HG02885 (cell line): Measurements from ENCODE around the gene UVRAG.

Experiments used
- ATAC-seq: cut with Tn5 transposase; IDR thresholded peaks from one replicate; pipeline ENCODE4 v1.9.1; 2021; ENCODE audit warnings: mild to moderate bottlenecking; ENCODE audit not compliant: unreplicated experiment, poor library complexity

The UVRAG gene

GRCh38 chr11:75802913-75803820 is 11.8 kb upstream of the UVRAG start:
- peak; percentile 68 for ATAC-seq

DNA sequence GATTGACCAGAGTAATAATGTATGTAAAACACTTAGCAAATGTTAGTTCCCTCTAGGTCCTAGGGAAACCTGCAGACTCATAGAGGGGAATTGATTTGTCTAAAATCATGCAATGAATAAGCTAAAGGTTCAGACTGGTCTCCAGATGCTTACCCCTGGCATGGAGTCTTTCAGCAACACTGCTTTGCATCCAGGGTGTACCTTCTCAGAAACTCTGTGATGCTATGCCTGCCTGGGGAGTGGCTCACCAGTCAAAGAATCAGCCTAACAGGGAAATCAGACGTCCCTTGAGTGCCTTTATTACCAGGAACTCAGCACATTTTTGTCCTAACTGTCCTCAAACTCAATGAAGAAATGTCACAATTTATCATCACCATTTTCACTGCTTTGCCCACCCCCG is 5.9 kb upstream of the UVRAG start:
- no peak for ATAC-seq

DNA sequence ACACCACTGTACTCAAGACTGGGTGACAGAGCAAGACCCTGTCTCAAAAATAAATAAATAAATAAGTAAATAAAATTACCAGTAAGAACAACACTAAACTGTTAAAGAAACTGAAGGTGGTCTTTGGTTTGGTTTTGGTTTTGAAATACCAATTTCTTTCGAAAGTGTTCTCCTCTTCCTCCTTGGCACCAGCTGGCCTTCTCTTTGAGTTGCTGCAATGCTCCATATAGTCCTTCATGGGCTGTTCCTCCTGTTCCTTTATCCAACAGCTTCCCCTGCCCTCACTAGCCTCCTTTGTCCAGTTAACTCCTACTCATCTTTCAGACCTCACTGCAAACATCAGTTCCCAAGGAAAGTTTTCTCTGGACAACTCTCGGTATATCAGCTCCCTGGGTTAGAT is 5.0 kb upstream of the UVRAG start:
- no peak for ATAC-seq

GRCh38 chr11:75810637-75811390 is 4.2 kb upstream of the UVRAG start:
- peak; percentile 17 for ATAC-seq

DNA sequence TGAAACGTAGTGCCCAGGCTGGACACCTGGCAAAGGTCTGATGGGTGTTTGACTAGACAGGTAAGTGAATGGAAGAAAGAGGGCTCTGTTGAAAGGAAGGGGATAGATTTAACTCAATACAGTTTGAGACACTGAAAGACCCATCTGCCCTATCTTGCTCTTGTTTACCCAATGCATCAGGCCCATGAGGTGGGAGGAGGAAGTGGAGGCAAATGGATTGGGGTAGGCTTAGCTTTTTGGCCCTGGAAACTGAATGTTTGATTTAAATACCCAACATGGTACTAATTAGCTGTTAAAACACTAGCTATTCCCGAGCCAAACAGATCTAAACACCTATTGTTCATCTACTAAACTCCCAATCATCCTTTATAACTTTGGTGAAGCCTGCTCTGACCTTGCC is 3.5 kb upstream of the UVRAG start:
- ATAC-seq = no peak

DNA sequence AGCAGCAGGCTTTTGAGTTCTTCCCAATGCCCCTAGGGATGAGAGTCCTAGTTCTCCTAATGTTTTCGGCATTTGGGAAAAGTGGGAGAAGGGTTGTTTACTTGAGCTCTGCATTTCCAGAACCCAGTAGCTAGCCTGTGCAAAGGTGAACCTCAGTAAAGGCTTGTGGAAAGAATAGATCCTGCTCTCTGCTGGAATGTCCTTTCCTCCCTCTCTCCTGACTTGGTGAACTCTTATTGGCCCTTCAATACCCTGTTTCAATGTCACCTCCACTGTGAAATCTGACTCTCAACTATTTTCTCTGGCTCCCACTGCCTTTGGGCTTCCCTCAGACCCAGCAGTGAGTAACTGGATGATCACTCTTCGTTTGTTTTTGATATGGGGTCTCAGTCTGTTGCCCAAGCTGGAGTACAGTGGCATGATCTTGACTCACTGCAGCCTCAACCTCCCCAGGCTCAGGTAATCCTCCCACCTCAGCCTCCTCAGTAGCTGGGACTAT is 2.4 kb upstream of the UVRAG start:
- ATAC-seq = no peak

- no peak for ATAC-seq
Observed at GRCh38 chr11:75813124-75813523, 1.9 kb upstream of the UVRAG start.

DNA sequence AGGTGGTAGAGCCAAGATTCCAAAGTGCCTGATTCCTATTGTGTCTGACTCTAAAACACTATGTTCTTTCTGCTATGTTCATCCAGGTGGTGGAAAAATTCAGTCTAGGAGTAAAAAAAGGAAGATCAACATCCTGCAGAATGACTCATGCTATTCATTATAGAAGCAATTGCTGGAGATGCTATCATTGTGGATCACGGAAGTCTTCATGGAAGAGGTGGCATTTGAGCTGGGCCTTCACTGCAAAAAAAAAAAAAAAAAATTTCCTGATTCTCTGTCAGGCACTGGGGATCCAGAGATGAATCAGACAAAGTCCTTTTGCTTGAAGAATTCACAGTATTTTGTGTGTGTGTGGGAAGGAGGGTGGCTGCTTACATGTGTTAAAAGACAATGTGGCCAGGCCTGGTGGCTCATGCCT is 1.4 kb upstream of the UVRAG start:
- ATAC-seq = no peak

DNA sequence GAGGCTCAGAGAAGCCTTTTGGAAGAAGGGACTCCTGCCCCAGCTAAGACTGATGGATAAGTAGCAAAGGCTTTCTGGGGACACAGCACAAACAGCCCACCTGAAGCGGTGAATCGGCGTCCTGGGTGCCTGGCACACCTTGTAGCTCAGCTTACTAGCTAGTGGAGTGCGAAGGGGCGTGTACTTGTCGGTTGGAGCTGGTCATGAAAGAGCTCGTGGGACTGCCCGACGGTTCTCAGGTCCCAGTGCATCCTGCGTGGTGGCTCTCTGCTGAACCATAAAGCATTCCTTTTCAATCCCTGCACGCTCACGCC is 690 bp upstream of the UVRAG start:
- ATAC-seq = peak; percentile 23

- peak; percentile 17 for ATAC-seq
Observed at GRCh38 chr11:75815345-75816168, 547 bp downstream of the UVRAG start.

- no peak for ATAC-seq
Observed at GRCh38 chr11:75816561-75817239, 1.7 kb downstream of the UVRAG start.

DNA sequence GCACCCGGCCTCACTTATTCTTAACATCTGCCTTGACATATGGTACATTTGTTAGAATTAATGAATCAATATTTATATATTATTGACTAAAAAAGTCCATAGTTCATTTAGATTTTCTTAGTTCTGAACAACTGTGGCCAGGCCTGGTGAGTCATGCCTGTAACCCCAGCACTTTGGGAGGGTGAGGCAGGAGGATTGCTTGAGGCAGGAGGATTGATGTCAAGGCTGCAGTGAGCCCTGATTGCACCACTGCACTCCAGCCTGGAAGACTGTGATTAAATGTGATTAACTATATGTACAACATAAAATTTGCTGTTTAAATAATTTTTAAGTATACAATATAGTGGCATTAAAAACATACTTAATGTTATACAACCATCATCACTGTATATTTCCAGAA is 5.6 kb downstream of the UVRAG start:
- ATAC-seq = no peak

- no peak for ATAC-seq
Observed at GRCh38 chr11:75821202-75821601, 6.2 kb downstream of the UVRAG start.

- no peak for ATAC-seq
Observed at GRCh38 chr11:75822541-75822940, 7.5 kb downstream of the UVRAG start.

DNA sequence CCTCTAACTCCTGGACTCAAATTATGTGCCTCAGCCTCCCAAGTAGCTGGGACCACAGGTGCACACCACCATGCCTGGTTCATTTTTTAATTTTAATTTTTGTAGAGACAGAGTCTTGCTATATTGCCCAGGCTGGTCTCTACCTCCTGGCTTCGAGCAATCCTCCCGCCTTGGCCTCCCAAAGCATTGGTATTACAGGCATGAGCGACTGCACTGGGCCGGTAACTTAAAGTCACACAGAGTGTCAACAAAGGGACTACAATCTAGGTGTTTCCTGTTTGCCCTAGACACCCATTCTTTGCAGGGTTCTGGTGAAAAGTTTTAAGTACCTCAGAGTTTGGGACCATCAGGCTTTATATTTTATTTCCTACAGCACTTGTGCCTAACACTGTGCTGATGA is 8.4 kb downstream of the UVRAG start:
- ATAC-seq = no peak

DNA sequence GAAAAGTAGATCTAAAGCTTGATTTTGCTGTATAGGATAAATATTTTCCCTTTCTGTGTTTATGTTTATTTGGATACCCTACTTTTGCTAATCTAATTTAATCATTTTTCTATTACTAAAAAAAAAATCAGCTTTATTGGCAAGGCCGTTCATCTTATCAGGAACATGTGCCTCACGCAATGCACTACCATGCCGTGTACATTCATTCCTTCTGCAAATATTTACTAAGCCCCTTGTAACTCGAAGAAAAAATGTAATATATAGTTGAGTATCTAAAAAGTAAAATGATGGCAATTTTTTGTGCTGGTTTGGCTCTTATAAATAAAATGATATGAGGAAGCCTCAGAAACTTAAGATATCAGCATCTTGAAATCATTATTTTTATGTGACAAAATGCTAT is 8.9 kb downstream of the UVRAG start:
- no peak for ATAC-seq

DNA sequence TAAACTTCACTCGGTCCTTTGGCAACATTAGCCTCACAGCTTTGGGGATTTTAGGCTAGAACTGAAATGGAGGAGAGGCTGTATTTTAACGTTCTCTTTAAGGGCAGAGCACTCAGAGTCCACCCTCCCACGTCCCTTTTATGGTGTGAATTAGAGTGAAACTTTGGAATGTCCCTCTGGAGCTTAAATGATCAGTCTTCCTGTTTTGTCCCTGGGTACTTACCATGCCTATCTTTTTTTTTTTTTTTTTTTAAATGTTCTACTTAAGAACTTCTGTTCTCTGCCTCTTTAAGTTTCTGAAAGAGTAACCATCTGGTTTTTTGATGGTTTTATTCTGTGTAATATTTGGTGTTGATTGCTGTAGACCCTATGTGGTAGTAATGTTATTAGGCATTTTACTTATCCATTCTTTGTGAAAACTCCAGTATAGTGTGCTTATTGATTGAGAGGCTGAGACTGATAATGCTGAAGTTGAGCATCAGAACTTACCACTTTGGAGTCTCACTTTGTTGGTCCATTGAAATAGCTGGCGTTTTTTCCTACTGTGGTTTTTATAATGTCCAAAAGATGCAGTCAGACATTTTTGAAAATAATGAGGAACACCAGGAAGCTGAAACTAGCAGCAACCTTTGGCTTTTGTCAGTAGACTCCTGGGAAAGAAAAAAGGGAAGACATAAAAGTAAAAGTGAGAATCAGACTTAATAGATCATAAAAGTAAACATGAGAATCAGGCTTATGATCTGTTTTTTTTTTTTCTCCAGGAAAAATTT is 11.6 kb downstream of the UVRAG start:
- ATAC-seq = no peak

- no peak for ATAC-seq
Observed at GRCh38 chr11:75827562-75827961, 12.6 kb downstream of the UVRAG start.

DNA sequence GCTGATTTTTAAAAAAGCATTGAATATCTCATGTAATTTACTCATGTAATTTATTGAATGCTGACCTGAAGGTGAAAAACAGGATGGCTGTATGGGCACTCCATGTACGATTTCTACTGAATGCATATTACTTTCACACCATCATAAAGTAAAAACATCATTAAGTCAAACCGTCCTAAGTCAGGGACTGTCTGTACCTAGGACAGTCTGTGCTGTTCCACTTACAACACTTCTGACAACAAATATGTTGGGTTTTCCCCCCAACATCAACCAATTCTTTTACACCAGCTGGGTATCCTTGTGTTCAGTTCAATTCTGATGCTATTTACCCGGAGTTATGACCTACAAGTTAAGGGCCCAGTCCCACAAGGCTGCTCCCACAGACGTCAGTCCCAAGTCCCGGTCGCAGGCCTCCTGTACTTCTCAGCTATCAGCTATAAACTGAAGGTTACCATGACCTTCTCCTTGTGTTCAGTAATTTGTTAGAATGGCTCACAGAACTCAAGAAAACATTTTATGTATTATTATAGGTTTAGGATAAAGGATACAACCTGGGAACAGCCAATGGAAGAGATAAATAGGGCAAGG is 17.0 kb downstream of the UVRAG start:
- no peak for ATAC-seq
